NCI-H226 (cell line): ENCODE data around the gene GFAP.
A peak's percentile ranks its signal among the peaks of the same experiment; 100 is the strongest.

ENCODE experiments used
- DNase-seq: peaks from one replicate; pipeline ENCODE4 v3.0.0-alpha.2; 2015

GFAP gene

DNA sequence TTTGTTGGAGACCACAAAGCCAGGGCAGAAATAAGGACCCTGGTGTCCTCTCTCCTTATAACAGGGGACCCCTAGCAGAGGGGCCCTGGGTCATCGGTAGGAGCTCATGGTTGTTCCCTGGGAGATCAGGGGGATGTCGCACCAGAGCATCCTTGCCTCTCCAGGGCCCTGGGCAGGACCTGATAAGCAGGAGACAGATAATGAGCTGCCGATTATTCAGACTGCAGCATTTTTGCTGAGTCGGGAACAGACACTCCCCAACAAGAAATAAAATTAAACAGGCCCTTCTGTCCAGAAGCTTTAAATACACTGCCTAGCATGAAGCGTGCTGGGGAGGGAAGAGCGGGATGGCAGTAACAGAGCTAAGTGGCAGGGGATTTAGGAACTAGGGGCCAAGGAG is 15.4 kb upstream of the GFAP start:
- DNase-seq: no peak

DNA sequence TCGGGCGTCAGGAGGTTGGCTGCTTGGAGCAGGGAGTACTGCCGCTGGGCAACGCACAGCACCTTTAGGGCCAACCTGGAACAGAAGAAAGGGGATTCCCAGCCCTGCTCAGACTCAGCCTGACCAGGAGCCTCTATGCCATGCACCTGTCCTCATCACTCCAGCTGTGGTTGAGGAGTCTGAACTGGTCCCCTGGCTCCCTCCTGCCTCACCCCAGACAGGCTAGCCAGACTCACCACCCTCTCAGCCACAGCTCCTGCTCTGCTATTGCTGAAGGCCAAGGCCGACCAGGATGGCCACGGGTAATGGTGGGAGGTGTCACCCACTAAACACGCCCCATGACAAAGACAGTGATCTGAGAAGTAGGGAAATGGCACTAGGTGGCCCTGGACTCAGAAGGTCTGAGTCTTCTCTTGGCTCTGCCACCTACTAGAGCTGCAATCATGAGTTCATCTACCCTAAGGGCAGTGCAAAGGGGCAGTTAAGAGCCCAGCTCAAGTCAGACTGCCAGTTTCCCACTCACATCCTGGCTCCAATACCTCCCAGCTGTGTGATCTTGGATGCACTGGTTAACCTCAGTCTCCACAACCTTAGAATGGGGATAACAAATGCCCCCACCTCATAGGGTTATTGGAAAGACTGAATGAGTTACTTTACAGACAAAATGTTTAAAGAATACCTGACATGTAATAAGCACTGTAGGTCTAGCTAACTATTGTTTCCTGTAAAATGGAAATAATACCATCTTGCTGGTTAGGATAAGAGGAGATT is 13.8 kb upstream of the GFAP start:
- no peak for DNase-seq

- no peak for DNase-seq
Observed at GRCh38 chr17:44928136-44928535, 12.8 kb upstream of the GFAP start.

- DNase-seq: no peak
Observed at GRCh38 chr17:44927696-44928095, 12.4 kb upstream of the GFAP start.

- DNase-seq: no peak
Observed at GRCh38 chr17:44926821-44927525, 11.7 kb upstream of the GFAP start.

DNA sequence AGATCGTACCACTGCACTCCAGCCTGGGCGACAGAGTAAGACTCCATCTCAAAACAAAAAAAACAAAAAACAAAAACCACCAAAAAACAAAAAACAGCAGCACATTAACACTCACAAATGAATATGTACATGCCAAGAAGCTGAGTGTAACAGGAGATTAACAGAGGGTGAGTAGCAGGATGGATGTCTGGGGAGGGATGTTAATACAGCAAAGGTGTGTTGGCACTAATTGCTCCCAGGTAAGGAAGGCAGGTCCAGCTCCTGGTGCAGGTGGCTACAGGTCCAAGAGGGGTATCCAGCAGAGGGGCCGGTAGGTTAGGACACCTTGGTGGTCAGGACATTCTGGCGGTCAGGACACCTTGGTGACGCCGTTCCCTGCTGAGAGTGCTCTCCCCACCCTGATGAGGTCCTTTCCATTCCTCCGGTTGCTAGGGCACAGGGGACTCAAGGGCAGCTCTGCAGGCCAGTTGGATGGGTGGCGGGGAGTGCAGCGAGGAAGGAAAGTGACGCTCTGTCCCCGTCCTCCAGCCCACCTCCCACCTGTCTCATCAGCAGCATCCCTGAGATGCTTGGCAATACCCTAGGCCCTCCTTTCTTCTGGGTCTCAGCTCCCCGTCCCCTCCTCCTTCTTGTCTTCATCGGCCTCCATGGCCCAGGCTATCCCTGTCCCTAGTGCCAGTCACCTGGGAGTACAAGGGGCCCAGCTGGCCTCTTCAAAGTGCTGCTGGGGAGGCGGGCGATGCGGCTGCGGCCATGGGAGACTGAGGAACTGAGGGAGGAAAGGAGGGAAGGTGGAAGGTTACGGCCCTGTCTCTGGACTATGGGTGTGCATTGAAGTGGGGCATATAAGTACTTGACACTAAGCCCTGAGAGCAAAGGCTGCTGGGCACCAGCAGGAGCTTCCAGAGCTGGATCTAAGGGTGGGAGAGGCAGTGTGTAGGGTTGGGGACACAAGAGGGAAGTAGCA is 10.7 kb upstream of the GFAP start:
- DNase-seq: no peak

DNA sequence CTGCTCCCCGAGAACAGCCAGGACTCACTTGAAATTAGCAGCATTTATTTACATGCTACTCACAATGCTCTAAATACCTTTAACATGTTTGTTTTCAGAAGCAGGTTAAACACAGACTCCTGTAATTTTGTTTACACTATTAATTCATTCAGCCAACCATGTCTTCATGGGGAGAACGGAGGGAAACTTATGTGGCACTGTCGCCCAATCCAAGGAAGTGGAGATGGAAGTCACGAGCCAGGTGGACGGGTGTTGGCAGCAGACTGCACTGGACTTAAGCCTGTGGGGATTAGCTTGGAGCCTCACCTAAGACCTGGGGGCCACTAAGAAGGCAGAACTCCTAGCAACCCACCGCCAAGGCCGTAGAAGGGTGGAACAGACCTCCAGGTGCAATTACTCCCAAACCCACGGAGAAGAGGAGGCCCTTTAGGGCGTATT is 8.8 kb upstream of the GFAP start:
- DNase-seq: no peak

GRCh38 chr17:44922746-44923470 is 7.6 kb upstream of the GFAP start:
- DNase-seq: no peak

- DNase-seq: no peak
Observed at GRCh38 chr17:44922136-44922535, 6.8 kb upstream of the GFAP start.

GRCh38 chr17:44921122-44921882 is 6.0 kb upstream of the GFAP start:
- DNase-seq: no peak

DNA sequence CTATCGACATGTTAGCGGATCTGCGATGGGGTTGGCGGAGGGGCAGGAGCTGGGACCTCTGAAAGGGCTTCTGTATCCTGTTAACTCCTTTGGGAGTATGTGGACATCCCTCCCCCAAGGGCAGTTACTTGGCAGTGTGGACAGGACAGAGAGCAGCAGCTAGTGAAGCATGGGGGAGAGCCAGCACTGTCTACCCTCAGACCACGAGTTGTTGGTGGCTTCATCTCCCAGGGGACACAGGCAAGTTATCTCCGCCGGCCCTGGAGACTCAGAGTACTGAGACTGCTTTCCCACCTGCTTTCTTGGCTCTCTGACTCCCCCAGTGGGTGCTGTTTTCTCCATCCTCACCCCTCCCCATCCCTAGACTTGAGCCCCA is 5.3 kb upstream of the GFAP start:
- DNase-seq: no peak

DNA sequence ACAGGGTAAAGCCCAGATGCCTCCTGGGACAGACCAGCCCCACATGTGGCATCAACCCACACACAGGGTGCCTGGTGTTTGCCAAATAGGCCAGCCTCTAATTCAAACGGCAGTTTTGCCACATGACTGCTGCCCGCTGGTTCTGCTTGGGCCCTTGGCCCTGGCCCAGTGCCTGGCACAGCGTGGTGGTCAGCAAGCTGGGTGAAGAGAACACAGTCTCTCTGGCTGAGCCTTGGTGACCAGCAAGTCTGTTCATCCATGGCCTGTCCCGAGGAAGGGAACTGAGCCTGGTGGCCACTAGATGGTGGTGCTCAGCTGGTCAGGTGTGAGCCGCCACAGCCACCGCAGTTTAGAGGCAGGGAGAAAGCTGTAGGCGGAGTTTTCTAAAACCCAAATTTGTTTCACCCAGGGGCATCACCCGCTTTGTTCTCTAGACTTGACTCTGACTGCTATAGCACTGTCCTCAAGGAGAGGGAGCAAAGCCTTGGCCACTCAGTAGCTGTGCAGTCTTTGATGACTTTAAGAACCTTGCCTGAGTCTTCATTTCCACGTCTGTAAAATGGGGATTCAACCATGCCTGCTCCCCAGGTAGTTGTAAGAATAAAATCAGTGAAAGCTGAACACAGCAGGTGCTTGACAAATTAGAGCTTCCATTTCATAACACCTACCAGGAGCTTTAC is 4.7 kb upstream of the GFAP start:
- peak; percentile 69 for DNase-seq

DNA sequence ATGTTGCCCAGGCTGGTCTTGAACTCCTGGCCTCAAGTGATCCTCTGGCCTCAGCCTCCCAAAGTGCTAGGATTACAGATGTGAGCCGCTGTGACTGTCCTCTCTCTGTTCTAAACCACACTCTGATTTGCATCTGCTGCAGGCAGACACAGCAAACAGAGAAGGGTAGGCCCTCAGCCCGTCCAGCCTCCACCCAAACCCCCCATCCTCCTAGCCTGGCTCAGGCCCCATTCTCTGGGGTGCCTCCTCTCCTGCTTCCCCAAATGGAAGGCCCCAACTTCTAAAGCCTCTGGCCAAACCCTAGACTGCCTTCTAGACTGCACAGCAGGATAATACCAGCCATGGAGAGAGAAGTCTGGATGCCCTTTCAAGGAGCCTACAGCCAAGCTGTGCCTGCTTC is 4.1 kb upstream of the GFAP start:
- DNase-seq: no peak

- no peak for DNase-seq
Observed at GRCh38 chr17:44918006-44918405, 2.7 kb upstream of the GFAP start.

GRCh38 chr17:44917456-44917855 is 2.2 kb upstream of the GFAP start:
- DNase-seq: no peak

DNA sequence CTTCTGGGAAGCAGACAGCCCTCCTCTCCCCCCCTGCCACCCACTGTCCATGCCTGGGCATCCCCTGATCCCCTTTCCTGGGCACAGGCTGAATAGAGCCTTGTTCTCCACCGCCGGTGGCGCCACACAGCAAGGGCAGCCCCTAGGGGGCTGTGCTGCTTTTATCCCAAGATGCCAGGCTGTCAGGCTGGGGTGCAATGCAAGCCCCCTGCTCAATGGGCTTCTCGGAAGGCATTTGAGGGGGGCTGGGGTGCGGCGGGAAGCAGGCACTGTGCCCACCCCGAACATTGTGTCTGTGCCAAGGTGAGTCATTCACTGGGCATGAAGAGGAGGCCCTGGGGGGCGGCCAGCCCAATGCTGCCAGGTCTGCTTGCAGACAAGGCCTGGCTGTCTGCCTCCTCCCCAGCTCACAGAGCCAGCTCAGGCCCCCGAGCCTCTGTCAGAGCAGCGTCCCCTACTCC is 1.5 kb upstream of the GFAP start:
- DNase-seq: peak; percentile 74

GRCh38 chr17:44915862-44916780 is 821 bp upstream of the GFAP start:
- DNase-seq: peak; percentile 58

GRCh38 chr17:44914698-44915271 is 515 bp downstream of the GFAP start:
- no peak for DNase-seq

DNA sequence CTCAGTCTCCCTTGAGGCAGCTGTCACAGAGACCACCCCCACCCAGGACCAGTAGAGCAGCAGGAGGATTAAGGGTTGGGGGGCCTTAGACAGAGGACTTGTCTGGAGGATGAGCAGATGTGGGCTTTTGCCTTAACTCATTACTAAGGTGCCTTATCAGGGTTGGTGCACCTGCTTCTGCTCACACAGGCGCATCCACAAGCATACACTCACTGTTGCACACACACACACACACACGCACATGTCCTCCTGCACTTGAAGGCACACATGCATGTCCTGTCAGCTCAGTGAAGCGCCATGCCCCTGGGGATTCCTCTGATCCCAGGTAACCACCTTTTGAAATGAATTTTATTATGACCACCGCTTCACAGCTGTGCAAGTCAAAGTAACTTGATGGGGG is 1.2 kb downstream of the GFAP start:
- no peak for DNase-seq

DNA sequence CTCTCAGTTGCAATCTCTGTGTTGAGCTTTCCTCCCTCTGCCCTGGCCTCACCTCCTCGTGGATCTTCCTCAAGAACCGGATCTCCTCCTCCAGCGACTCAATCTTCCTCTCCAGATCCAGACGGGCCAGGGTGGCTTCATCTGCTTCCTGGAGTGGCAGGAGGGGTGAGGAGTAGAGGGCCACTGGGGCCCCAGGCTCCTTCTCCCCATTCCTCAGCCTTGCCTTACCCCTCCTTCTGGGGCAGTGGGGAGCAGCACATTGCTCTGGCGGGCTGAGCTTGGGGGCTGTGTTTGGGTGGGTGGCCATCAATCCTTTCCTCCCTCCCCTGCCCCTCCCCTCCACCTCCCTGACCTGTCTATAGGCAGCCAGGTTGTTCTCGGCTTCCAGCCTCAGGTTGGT is 1.6 kb downstream of the GFAP start:
- DNase-seq: no peak
